Activated CD4-positive, alpha-beta memory T cell treated with anti-CD3 and anti-CD28 coated beads for 36 hours (primary cell): Measurements from ENCODE around the gene POLR2J. TPM values are rescaled to one million over a fixed set of nuclear protein-coding genes. Genes with fewer than 3 reads are reported as not detected.
"Not testable (repeated sequence)": the region's sequence is repeated elsewhere in the genome, so short reads cannot be mapped to it uniquely, and the experiment has no call there.

Experiments
- CTCF ChIA-PET: fragments of 350-600 bp; sonication (Branson Sonifier 250); formaldehyde crosslinking; loops from one replicate; lab custom pipeline; 2021; ENCODE audit warnings: antibody characterized with exemption, inconsistent platforms; lab: Charles Lee
- POLR2A ChIA-PET: fragments of 350-600 bp; sonication (Branson Sonifier 250); formaldehyde crosslinking; loops from one replicate; lab custom pipeline; 2021; ENCODE audit warnings: antibody characterized with exemption; lab: Charles Lee
- DNase-seq: peaks from one replicate; pipeline ENCODE4 v3.0.0-alpha.2; 2020
- H3K27ac Mint-ChIP-seq: one replicate; pipeline ENCODE4 v1.8.0; 2021; ENCODE audit warnings: mixed read lengths
- H3K27me3 Mint-ChIP-seq: one replicate; pipeline ENCODE4 v1.8.0; 2021; ENCODE audit warnings: mixed read lengths
- H3K36me3 Mint-ChIP-seq: one replicate; pipeline ENCODE4 v1.8.0; 2021; ENCODE audit warnings: mixed read lengths
- H3K4me1 Mint-ChIP-seq: one replicate; pipeline ENCODE4 v1.8.0; 2021; ENCODE audit warnings: low read depth, mixed read lengths
- H3K4me3 Mint-ChIP-seq: one replicate; pipeline ENCODE4 v1.8.0; 2021; ENCODE audit warnings: mild to moderate bottlenecking, mixed read lengths
- H3K9me3 Mint-ChIP-seq: one replicate; pipeline ENCODE4 v1.8.0; 2021; ENCODE audit warnings: mixed read lengths
- intact Hi-C: fragments of 100-400 bp; cut with micrococcal nuclease; formaldehyde crosslinking; loops from one replicate; pipeline ENCODE4 v1.15.1; 2023
- total RNA-seq, 2 experiments: library from RNA; stranded (reverse); gene quantifications; one replicate each; pipeline ENCODE4 v1.2.3, GENCODE V29; 2021

Gene POLR2J
- total RNA-seq, 2 experiments from 2014 or later = 44.4 to 44.7 TPM

DNA sequence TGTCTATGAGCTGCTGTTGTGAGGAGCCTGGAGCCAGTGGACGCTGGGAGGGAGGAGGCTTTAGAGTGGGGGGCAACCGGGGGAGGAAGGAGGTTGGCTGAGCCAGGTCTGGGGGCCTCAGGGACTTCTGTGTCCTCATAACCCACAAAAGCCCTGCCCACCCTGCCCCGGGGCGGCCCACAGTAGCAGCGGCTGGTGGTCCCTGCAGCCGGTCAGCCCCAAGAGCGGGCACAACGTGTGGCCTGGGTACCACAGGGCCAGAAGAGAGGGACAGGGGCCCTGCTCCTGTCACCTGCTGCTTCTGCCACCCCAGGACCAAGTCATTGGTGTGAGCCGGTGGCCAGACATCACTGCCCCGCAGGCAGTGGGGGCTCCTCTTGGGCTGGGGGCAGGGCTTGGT is 3.2 kb upstream of the POLR2J start:
- H3K36me3 Mint-ChIP-seq, H3K4me1 Mint-ChIP-seq, H3K9me3 Mint-ChIP-seq, H3K27me3 Mint-ChIP-seq, CTCF ChIA-PET, DNase-seq, POLR2A ChIA-PET, H3K27ac Mint-ChIP-seq, H3K4me3 Mint-ChIP-seq, intact Hi-C loops: not testable (repeated sequence)

DNA sequence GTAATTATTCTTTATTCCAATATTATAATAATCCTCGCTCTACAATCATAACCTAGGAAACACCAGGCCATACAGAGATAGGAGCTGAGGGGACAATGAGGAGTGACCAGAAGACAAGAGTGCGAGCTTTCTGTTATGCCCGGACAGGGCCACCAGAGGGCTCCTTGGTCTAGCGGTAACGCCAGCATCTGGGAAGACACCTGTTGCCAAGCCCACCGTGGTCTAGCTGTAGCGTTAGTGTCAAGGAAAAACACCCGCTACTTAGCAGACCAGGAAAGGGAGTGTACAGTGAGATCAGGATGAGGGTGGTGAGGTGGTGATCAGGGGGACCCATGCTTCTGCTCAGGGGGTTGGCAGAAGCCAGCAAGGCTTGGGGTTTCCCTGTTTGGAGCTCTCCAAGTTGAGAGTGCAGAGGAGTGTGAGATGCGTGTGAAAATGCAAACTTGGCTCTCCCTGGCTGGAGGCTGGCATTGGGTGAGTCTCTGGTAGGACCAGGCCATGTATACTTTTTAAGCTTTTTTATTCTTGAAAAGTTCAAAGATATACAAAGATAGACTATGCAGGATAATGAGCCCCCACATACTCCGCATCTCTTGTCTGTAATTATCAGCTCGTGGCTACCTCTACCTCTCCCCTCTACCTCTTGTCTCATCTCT is 1.4 kb upstream of the POLR2J start:
- peak; percentile 68 for DNase-seq
- H3K27ac Mint-ChIP-seq = peak overlapping the region; percentile 61
- H3K4me3 Mint-ChIP-seq = not testable (repeated sequence)

DNA sequence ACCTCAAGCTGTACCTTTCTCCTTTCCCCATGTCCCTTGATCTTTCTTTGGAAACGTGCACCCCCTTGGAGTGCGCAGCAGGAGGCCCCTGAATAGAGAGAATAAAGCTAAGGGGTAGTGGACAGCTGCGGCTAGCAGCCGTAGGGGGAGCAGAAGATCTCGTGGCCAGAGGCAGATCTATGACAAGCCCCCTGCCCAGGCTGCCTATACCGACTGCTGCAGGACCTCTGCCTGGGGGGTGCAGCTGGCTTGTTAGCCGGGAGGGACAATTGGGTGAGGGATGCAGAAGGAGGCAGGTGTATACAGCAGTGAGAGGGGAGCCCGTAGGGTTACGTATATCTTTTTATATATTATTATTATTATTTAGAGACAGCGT is 475 bp upstream of the POLR2J start:
- H3K4me3 Mint-ChIP-seq, H3K27me3 Mint-ChIP-seq, DNase-seq, H3K9me3 Mint-ChIP-seq, intact Hi-C loops, CTCF ChIA-PET, H3K4me1 Mint-ChIP-seq, H3K27ac Mint-ChIP-seq, POLR2A ChIA-PET, H3K36me3 Mint-ChIP-seq: not testable (repeated sequence)

More for the DNA sequence above, 1.4 kb upstream of the POLR2J start:
- H3K27me3 Mint-ChIP-seq, H3K4me1 Mint-ChIP-seq, intact Hi-C loops, POLR2A ChIA-PET, H3K9me3 Mint-ChIP-seq, H3K36me3 Mint-ChIP-seq: not testable (repeated sequence)
- CTCF ChIA-PET = interaction anchor here (1.1 kb wide), 1 partner anchor 17 kb away, joined by 3 read pairs; no protein-coding TSS in a partner anchor

DNA sequence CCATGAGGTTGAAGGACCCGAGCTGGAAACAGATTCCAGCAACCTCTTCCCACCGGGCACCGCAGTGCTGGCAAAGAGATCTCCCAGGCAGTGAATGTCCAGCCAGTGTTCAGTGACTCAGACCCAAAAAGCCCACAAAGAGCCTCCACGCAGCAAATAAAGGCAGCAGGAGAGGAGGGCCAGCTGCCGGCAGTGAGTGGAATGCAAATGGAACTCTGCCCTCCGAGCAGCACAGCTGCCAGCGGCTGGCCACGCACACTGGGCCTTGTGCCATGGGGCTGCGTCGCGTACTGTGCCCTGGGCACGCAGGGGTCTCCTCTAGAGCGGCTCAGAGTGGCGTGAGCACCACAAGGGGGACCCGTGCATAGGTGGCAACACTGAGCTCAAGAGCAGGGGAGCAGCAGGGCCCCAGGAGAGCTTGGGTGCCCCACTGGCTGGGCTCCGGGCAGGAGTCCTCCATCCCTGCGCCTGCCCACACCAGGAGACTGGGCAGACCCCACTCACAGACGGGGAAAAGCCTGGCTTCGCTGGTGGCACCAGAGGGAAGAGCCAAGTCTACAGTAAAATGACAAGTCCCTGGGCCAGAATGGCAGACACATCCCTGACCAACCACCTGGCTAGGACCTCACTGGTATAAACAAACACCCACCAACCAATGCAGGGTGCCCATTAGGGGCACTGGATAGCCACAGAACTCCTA is 3.8 kb downstream of the POLR2J start:
- CTCF ChIA-PET, DNase-seq, POLR2A ChIA-PET, H3K27ac Mint-ChIP-seq, intact Hi-C loops, H3K27me3 Mint-ChIP-seq, H3K4me3 Mint-ChIP-seq, H3K9me3 Mint-ChIP-seq, H3K36me3 Mint-ChIP-seq, H3K4me1 Mint-ChIP-seq: not testable (repeated sequence)

DNA sequence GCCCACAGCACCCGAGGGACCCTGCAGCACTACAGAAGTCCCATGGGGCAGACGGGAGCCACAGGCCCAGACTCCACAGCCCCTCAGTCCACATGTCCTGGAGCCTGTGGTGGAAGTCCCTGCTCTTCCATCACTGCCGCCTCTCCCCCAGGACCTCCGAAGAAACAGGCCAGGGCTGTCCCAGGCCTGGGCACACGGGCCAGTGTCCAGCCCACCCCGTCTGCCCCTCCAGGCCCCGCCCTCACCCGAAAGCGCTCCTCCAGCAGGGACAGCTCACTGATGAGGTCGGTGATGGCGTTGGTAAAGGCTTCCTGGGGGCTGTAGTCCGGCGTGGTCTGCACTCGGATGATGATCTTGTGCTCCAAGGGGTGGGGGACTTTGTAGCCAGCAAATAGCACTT is 4.6 kb downstream of the POLR2J start:
- POLR2A ChIA-PET, H3K27ac Mint-ChIP-seq, H3K36me3 Mint-ChIP-seq, H3K4me3 Mint-ChIP-seq, intact Hi-C loops, H3K27me3 Mint-ChIP-seq, H3K4me1 Mint-ChIP-seq, H3K9me3 Mint-ChIP-seq, DNase-seq: not testable (repeated sequence)
- CTCF ChIA-PET = interaction anchor here (1.3 kb wide), 1 partner anchor 10 kb away, joined by 4 read pairs; no protein-coding TSS in a partner anchor

DNA sequence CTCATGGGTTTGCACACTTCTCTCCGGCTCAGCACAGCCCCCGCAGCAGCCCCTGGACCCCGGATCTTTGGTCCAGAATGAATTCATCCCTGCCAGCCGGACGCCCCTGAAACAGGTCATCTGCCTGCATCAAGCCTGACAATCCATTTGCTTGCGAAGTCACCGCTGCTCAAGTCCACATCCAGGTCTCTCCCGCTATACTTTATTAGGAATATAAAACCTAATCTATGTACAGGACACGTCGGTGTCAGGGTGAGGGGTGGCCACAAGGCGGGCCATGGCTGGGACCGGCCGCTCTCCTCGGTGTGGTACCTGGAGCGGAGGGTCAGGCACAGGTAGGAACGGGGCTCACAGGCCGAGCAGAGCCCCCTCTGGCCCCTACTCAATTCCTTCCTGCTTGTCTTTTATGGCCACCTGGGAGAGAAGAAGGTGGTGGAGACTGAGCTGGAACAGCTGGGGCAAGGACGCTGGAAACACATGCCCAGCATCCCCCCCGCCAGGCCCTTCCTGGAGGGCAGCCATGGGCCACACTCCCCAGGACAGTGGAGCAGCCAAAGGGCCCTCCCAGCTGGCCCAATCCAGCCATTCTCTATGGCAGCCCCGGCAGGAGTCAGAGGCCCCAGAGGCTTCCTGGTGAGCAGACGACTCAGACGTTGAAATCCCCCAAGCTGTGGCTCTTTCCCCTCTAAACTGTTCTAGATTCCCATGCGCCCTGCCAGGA is 5.3 kb downstream of the POLR2J start:
- no peak overlapping the region for H3K4me3 Mint-ChIP-seq
- intact Hi-C loops = no loop called here

DNA sequence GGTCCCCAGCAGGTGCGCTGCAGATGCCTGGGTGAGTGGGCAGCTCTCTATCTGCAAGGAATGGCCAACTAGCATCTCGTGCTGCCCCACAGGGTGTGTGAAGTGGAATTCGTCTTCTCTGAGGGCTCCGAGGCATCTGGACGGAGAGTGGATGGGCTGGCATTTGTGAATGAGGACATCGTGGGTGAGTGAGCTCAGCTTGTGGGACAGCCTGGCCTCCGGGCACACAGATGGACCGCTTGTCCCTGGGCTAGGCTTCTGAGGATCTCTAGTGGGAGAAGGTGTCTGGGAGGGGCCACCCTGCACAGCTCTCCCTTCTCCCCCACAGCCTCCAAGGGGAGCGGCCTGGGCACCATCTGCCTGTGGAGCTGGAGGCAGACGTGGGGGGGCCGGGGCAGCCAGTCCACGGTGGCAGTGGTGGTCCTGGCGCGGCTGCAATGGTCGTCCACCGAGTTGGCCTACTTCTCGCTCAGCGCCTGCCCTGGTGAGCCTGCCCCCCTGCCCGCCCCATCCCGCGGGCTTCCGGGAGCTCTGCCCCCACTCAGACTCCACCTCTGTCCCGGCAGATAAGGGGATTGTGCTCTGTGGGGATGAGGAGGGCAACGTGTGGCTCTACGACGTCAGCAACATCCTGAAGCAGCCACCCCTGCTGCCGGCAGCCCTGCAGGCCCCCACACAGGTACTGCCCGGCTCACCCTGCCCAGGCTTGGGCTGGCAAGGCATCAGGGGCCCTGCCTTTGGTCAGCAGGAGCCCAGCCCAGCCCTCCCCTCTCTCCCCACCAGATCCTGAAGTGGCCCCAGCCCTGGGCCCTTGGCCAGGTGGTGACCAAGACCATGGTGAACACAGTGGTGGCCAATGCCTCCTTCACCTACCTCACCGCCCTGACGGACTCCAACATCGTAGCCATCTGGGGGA is 6.3 kb downstream of the POLR2J start:
- ChIA-PET CTCF (interaction anchor here (0.6 kb wide), 1 partner anchor 14 kb away, joined by 3 read pairs; no protein-coding TSS in a partner anchor), POLR2A (no interaction called here)
- Mint-ChIP-seq H3K9me3 (no peaks in the 10 kb centered on the region), H3K27me3 (no peaks in the 10 kb centered on the region), H3K4me3 (no peak overlapping the region), H3K4me1 (no peaks in the 10 kb centered on the region), H3K27ac (peak overlapping the region; percentile 21), H3K36me3 (peaks cover 1% of the 10 kb centered on the region)
- DNase-seq = no peak
- intact Hi-C loops = no loop called here

More for the DNA sequence above, 5.3 kb downstream of the POLR2J start:
- no peak for DNase-seq
- H3K9me3 Mint-ChIP-seq = no peaks in the 10 kb centered on the region
- ChIA-PET CTCF (interaction anchor here (0.6 to 1.3 kb wide), 2 partner anchors 9 to 15 kb away, joined by 3 to 4 read pairs; no protein-coding TSS in a partner anchor), POLR2A (no interaction called here)
- no peaks in the 10 kb centered on the region for H3K27me3 Mint-ChIP-seq
- no peak overlapping the region for H3K27ac Mint-ChIP-seq
- H3K4me1 Mint-ChIP-seq = no peaks in the 10 kb centered on the region
- peaks cover 1% of the 10 kb centered on the region for H3K36me3 Mint-ChIP-seq

DNA sequence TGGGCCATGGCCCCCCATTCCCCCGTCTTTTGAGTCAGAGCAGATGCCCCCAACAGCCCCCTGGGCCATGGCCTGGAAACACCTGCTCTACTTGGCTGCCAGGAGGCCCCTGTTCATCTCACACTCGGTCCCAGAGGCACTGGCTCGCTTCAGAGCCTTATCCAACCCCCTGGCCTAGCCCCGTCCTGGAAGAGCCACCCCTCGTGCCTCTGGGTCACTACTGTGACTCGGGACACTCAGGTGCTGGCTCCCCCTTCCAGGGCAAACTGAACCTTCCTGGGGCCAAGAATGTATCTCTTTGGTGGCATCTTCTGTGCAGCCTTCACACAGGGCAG is 7.0 kb downstream of the POLR2J start:
- Mint-ChIP-seq H3K27ac (peak overlapping the region; percentile 21), H3K27me3 (no peaks in the 10 kb centered on the region), H3K9me3 (no peaks in the 10 kb centered on the region), H3K4me3 (no peak overlapping the region), H3K36me3 (peaks cover 1% of the 10 kb centered on the region), H3K4me1 (peaks cover 4% of the 10 kb centered on the region)
- no peak for DNase-seq
- ChIA-PET POLR2A (interaction anchor here (0.8 kb wide), 1 partner anchor 57 kb away, joined by 3 read pairs; no protein-coding TSS in a partner anchor), CTCF (no interaction called here)
- intact Hi-C loops = no loop called here

DNA sequence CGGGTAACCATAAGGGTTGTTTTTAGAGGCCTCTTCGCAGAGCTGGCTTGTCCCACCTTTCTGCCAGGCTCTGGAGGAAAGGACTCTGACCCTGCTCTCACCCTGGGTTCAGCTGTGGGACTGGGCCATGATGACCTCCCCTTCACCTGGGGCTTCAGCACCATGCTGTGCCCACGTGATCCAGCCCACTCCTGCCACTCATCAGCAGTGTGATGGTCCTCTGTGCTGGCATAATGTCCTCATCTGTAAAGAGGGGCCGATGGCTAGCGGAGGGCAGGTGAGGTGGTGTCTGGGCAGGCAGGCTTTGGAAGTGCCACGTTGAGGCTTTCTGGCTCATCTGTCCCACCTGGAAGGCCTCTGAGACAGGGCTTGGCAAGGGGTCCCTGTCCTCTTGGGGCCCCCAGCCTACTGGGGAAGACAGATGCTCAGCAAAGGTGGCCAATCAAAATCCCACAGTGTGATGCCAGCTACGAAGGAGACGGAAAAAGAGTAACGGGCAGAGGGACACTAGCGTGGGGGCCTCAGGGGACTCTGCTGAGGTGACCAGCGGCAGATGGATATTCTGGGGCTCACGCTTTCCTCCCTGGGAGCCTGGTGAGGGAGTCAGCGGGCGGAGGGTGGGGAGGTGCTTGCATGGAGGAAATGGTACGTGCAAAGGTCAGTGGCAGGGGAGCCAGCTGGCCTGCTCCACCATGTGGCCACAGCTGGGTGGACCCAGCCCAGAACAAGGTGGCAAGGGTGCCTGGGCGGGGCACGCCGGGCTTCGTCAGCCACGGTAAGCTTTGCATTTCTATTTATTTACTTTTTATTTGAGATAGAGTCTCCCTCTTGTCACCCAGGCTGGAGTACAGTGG is 8.5 kb downstream of the POLR2J start:
- Mint-ChIP-seq H3K36me3 (peaks cover 1% of the 10 kb centered on the region), H3K27ac (no peak overlapping the region), H3K4me3 (no peak overlapping the region), H3K4me1 (peaks cover 14% of the 10 kb centered on the region), H3K9me3 (no peaks in the 10 kb centered on the region), H3K27me3 (no peaks in the 10 kb centered on the region)
- no peak for DNase-seq
- ChIA-PET POLR2A (no interaction called here), CTCF (no interaction called here)
- intact Hi-C loops = loop anchor here (5.0 kb wide), 1 partner anchor 68 kb away; no protein-coding TSS in a partner anchor

DNA sequence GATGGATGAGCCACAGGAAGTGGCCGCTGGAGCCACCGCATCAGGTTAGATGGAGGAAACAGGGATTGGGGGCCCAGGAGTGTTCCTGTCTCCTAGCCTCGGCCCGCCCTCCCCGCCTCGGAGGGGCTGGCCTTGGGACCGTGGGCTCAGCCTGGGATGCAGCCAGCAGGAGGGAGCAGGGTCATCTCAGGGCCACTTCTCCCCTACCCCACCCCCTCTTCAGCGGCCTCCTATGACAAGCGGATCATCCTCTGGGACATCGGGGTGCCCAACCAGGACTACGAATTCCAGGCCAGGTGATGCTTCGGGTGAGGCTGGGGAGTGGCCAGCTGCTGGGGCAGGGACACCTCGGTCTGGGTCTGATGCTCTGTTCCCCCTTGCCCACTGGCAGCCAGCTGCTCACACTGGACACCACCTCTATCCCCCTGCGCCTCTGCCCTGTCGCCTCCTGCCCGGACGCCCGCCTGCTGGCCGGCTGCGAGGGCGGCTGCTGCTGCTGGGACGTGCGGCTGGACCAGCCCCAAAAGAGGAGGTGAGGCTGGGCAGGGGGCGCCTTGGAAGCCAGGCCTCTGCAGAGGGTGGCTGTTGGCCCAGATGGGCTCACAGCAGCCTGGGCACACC is 9.3 kb downstream of the POLR2J start:
- no peak for DNase-seq

More for the DNA sequence above, 9.3 kb downstream of the POLR2J start:
- no peak overlapping the region for H3K4me3 Mint-ChIP-seq
- ChIA-PET POLR2A (no interaction called here), CTCF (interaction anchor here (0.7 kb wide), 1 partner anchor 18 kb away, joined by 3 read pairs; no protein-coding TSS in a partner anchor)
- intact Hi-C loops = loop anchor here (5.0 kb wide), 1 partner anchor 67 kb away; no protein-coding TSS in a partner anchor
- peaks cover 1% of the 10 kb centered on the region for H3K36me3 Mint-ChIP-seq
- no peak overlapping the region for H3K27ac Mint-ChIP-seq
- H3K27me3 Mint-ChIP-seq = no peaks in the 10 kb centered on the region
- peaks cover 14% of the 10 kb centered on the region for H3K4me1 Mint-ChIP-seq
- H3K9me3 Mint-ChIP-seq = no peaks in the 10 kb centered on the region
